ENCODE measurements around the gene ALDH9A1.

DNA sequence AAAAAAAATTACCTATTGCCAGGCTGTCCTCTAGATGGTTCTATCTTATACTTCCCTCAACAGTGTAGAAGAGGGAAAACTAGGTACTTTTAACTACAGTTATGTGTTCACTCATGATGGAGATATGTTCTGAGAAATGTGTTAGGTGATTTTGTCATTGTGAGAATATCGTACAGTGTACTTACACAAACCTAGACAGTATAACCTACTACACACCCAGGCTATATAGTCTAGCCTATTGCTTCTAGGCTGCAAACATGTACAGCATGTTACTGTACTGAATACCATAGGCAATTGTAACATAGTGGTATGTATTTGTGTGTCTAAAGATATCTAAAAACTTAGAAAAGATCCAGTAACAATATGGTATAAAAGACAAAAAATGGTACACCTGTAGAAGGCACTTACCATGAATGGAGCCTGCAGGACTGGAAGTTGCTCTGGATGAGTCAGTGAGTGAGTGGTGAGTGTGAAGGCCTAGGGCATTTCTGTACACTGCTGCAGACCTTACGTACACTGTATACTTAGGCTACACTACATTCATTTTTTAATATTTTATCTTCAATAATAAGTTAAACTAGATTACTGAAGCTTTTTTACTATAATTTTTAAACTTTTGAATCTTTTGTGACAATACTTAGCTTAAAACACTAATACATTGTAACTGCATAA is 54.2 kb downstream of the ALDH9A1 start:
- TF ChIP-seq, protein P1, sequence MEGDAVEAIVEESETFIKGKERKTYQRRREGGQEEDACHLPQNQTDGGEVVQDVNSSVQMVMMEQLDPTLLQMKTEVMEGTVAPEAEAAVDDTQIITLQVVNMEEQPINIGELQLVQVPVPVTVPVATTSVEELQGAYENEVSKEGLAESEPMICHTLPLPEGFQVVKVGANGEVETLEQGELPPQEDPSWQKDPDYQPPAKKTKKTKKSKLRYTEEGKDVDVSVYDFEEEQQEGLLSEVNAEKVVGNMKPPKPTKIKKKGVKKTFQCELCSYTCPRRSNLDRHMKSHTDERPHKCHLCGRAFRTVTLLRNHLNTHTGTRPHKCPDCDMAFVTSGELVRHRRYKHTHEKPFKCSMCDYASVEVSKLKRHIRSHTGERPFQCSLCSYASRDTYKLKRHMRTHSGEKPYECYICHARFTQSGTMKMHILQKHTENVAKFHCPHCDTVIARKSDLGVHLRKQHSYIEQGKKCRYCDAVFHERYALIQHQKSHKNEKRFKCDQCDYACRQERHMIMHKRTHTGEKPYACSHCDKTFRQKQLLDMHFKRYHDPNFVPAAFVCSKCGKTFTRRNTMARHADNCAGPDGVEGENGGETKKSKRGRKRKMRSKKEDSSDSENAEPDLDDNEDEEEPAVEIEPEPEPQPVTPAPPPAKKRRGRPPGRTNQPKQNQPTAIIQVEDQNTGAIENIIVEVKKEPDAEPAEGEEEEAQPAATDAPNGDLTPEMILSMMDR (IDR thresholded peaks at IDR 0.05; ENCODE audit: extremely low read depth in 1 of 2, insufficient read depth in 1 of 2, low read depth in 1 of 2, low read length in 2 of 2) = no peak
- TF ChIP-seq POLR2AphosphoS5 (IDR thresholded peaks at IDR 0.05; ENCODE audit: insufficient read depth, low read depth, low read length) = no peak

Measured in endothelial cell of umbilical vein (primary cell).